Brain microvascular endothelial cell (primary cell): ENCODE measurements around the gene TRIM23.

Experiments used
- DNase-seq: peaks from one replicate; pipeline ENCODE4 v3.0.0-alpha.2; 2020
- H3K27ac ChIP-seq: fragments of 250-450 bp; sonication (Bioruptor Pico); 2 replicates; pipeline ENCODE4 v1.5.1; 2020; ENCODE audit warnings: mild to moderate bottlenecking, moderate library complexity
- H3K27me3 ChIP-seq: fragments of 250-450 bp; sonication (Bioruptor Pico); replicated peaks from 2 replicates; pipeline ENCODE4 v1.5.1; 2020; ENCODE audit warnings: mild to moderate bottlenecking
- H3K36me3 ChIP-seq: fragments of 250-450 bp; sonication (Bioruptor Pico); replicated peaks from 2 replicates; pipeline ENCODE4 v1.5.1; 2020; ENCODE audit warnings: mild to moderate bottlenecking
- H3K4me3 ChIP-seq: 2 replicates; pipeline ENCODE4 v1.5.1; 2011; ENCODE audit warnings: low read depth, mild to moderate bottlenecking, control low read depth, low read length, moderate library complexity
- in situ Hi-C: cut with HindIII; loops from 2 replicates; pipeline ENCODE4 v1.10.0; 2017; ENCODE audit warnings: low sequenced_read_pairs, low pct_ligation_motif_present
- TF ChIP-seq, protein P1 (sequence below): IDR thresholded peaks from 2 replicates; pipeline ENCODE4 v1.5.1; 2011; ENCODE audit warnings: low read depth, mild to moderate bottlenecking, moderate library complexity, low read length, control low read depth, inconsistent platforms; ENCODE audit errors: missing control alignments

Gene TRIM23

DNA sequence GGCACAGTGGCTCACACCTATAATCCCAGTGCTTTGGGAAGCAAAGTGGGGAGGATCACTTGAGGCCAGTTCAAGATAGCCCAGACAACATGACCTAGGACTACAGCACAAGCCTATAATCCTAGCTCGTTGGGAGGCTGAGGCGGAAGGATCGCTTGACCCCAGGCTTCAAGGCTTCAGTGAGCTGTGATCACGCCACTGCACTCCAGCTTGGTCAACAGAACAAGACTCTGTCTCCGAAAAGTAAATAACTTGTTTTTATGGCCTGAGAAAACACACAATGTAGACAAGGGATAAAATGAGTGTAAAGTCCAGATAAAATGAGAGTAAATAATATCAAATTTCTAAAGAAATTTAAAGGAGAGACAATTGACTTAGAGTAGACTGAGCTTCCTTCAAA is 27.0 kb upstream of the TRIM23 start:
- TF ChIP-seq, protein P1, sequence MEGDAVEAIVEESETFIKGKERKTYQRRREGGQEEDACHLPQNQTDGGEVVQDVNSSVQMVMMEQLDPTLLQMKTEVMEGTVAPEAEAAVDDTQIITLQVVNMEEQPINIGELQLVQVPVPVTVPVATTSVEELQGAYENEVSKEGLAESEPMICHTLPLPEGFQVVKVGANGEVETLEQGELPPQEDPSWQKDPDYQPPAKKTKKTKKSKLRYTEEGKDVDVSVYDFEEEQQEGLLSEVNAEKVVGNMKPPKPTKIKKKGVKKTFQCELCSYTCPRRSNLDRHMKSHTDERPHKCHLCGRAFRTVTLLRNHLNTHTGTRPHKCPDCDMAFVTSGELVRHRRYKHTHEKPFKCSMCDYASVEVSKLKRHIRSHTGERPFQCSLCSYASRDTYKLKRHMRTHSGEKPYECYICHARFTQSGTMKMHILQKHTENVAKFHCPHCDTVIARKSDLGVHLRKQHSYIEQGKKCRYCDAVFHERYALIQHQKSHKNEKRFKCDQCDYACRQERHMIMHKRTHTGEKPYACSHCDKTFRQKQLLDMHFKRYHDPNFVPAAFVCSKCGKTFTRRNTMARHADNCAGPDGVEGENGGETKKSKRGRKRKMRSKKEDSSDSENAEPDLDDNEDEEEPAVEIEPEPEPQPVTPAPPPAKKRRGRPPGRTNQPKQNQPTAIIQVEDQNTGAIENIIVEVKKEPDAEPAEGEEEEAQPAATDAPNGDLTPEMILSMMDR = no peak

DNA sequence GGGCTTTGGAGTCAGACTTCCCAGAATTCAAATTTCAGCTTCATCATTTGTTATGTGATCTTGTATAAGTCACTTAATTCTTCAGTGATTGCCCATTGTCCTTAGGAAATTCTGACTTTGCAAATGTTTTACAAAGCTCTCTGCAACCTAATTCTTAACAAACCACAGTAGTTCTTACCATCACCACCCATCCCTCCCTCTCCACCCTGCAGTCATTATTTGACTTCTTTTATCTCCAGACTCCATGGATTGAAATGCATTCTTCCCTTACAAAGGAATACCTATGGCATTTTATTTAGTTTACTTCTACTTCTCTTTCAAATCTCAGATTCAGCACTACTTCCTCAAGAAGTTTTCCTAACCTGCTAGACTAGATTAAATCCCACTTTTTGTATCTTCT is 23.8 kb upstream of the TRIM23 start:
- Histone ChIP-seq H3K27ac (no peak overlapping the region), H3K36me3 (peaks cover 7% of the 10 kb centered on the region), H3K4me3 (no peak overlapping the region), H3K27me3 (no peaks in the 10 kb centered on the region)
- no peak for DNase-seq
- TF ChIP-seq, protein P1 = no peak
- in situ Hi-C loops = no loop called here

More for the DNA sequence above, 27.0 kb upstream of the TRIM23 start:
- in situ Hi-C loops = no loop called here
- Histone ChIP-seq H3K27ac (no peak overlapping the region), H3K27me3 (no peaks in the 10 kb centered on the region), H3K4me3 (no peak overlapping the region), H3K36me3 (peaks cover 7% of the 10 kb centered on the region)
- DNase-seq = no peak

DNA sequence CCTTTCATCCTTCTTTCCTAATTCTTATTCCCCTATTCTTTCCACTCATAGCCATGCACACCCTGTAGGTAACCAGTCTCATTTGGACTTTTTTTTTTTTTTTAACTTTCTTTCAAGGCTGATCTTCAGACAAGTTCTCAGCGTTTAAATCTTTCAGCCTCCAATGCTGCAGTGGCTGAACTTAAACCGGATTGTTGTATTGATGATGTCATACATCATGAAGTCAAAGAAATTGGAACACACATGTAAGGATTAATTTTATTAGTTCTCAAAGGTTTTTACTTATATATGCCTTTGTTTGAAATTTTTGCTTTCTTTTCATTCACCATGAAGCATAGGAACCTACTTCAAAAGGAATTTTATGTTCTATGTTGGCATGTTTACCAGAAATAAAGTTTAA is 22.8 kb upstream of the TRIM23 start:
- no peak overlapping the region for H3K27ac ChIP-seq
- no peaks in the 10 kb centered on the region for H3K27me3 ChIP-seq
- DNase-seq = no peak
- H3K4me3 ChIP-seq = no peak overlapping the region
- in situ Hi-C loops = no loop called here
- peaks cover 7% of the 10 kb centered on the region for H3K36me3 ChIP-seq
- TF ChIP-seq, protein P1 = no peak

DNA sequence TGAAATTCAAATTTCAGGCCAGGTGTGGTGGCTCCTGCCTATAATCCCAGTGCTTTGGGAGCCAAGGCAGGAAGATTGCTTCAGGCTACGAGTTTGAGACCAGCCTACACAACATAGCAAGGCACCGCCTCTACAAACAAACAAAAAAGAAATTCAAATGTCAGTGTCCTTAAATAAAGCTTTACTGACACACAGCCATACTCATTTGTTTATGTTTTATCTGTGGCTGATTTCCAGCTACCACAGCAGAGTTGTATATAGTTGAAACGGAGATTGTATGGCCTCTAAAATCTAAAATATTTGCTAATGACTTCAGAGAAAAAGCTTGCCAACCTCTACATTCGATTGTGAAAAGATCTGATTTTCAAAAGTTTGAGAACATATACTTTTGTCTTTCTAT is 16.1 kb upstream of the TRIM23 start:
- TF ChIP-seq, protein P1 = no peak
- Histone ChIP-seq H3K4me3 (no peak overlapping the region), H3K27ac (no peak overlapping the region), H3K36me3 (peaks cover 17% of the 10 kb centered on the region), H3K27me3 (no peaks in the 10 kb centered on the region)
- in situ Hi-C loops = no loop called here
- DNase-seq = no peak

DNA sequence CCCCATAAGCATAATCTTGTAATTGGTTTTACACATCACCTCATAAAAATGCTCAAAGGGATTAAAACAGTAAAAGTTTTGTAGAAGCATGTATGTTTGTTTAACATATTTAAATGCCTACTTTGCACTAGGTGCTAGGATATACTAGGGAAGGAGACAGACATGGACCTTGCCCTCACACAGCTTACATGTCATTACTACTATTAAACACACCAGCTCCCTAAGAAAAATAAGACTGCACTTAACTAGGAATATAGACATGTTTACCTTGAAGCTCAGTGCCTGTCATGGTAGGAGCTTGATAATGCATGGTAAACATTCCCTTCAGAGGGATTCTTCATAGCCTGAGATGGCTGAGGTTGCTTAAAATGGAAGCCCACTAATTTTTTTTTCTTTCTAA is 6.8 kb upstream of the TRIM23 start:
- no peak overlapping the region for H3K27ac ChIP-seq

DNA sequence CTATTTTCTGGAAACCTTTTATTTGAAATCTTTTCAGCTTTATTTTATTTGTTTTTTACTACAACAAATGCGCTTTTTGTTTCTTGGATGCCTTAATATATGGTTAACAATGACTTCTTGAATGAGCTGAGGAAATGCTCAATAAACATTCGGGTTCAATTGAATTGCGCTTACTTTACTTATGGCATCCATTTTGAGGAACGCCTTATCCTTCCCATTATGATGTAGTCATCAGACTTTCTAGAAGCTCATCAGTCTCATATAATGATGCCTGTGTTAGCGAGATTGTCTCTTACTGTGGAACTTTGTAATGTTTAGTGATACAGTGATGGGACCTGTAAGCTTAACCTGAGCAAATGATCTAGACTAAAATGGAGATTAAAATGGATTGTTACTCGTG is 1.6 kb upstream of the TRIM23 start:
- Histone ChIP-seq H3K27me3 (no peaks in the 10 kb centered on the region), H3K36me3 (peaks cover 7% of the 10 kb centered on the region), H3K4me3 (peak overlapping the region; percentile 95), H3K27ac (no peak overlapping the region)
- DNase-seq = no peak
- TF ChIP-seq, protein P1 = no peak
- in situ Hi-C loops = no loop called here

More for the DNA sequence above, 6.8 kb upstream of the TRIM23 start:
- H3K27me3 ChIP-seq = no peaks in the 10 kb centered on the region
- no peak overlapping the region for H3K4me3 ChIP-seq
- TF ChIP-seq, protein P1 = no peak
- in situ Hi-C loops = no loop called here
- H3K36me3 ChIP-seq = peaks cover 9% of the 10 kb centered on the region
- no peak for DNase-seq
